Measurements from ENCODE around the gene KIRREL3.

The KIRREL3 gene

DNA sequence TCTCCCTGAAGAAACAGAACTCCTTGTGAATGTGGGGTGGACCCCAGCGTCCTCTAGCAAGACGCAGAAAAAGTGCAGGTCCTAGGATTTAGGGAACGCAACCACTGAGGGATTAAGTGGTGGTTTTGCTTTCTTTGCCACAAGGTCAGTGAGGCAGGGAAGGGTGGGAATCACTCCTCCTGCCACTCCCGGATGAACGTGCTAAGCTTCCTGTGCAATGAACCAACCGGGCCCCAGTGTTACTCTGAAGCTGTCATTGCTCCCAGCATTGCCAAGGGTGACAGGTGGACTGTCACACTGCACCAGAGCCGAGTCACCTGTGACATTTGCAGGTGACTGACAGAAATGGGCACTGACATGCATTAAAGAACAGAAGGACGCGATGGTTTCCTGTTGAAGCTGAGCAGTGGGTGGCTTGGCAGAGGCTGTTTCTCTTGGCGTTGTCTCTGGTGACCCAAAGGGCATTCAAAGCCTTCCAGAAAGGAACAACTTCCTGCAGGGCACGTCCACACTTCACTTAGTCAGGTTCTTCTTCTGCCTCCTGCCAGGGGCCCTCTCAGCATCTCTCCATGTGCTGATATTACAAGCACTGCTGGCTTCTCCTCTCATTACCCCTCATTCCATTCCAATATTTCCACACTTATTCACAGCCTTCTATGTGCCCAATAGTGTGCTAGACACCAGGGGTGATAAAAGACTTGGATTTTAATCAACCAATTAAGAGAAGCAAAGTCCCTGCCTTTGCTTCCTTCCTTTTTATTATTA is 9.7 kb downstream of the KIRREL3 start:
- FAIRE-seq: no peak
- TF ChIP-seq POLR2A (IDR thresholded peaks at IDR 0.05; ENCODE audit: low read depth, low read length): no peak
- DNase-seq (ENCODE audit: insufficient read length, low spot score): no peak

DNA sequence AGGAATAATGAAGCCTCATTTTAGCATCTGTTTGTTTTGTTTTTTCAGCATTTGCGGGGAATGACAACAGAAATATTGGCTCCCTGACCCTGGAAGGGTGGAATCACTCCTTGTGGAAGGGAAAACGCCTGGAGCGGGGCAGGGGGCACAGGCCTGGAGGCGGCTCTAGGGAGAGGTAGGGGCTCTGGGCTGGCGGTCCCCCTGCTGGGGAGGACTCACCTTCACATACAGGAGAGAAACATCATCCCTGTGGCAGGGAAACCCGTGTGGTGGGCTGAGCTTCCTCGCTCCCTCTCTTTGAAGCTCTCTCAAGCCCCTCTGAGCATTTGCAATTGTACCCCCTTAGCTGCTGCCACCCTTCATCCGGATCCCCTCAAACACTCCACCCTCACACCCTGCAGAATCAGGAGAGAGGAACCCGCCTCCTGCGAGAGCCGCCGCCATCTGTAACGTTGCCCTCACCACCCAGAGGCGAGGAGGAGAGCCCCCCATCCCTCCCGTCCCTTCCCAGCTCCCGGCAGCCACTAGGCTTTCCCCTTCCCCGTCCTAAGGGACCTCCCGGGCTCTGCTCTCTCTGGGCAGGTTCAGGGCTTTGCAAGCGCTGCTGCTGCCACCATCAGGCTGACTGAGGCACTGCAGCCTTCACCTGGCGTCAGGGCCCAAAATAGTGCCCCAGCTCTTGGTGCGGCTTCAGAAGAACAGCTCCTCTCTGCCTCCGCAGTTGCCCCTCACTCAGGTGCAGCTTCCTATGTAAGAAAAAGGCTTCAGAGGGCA is 10.4 kb downstream of the KIRREL3 start:
- no peak for TF ChIP-seq POLR2A (IDR thresholded peaks at IDR 0.05; ENCODE audit: low read depth, low read length)
- FAIRE-seq (no peak), DNase-seq (ENCODE audit: insufficient read length, low spot score) (no peak)

DNA sequence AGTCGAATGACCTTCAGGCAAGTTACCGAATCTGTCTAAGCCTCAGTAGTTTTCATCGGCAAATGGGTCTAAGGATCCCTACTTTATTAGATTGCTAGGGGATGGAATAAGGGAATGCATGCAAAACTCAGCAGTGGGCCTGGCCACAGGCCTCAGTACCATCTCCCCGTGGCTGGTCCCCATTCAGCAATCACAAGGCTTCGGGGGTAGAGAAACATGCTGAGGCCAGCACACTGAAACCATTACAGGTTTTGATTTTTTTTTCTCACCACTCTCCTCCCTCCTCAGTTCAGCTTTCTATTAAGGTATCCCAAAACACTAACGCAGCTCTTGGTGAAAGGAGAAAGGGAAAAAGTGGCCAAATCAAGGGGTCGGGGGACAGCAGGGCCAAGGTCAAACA is 11.9 kb downstream of the KIRREL3 start:
- no peak for DNase-seq (ENCODE audit: insufficient read length, low spot score)
- FAIRE-seq: no peak
- TF ChIP-seq POLR2A (IDR thresholded peaks at IDR 0.05; ENCODE audit: low read depth, low read length): no peak

DNA sequence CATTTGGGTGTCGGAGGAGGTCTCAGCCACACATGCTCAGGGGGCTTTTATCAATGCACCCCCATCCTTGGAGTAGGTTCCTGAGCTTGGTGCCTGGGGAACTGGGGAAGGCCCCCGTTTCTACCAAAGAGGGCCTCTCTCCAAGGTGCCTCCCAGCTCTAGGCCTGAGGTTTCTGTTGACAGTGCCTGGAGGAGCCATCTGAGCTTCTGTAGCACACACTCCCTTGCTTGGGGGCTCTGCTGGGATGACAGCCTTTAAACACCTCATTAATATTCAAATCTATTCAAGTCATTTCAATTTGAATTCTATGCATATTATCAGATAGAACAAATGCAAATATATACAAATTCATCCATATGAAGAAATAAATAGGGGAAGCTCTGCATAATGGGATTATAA is 18.9 kb downstream of the KIRREL3 start:
- no peak for FAIRE-seq
- no peak for DNase-seq (ENCODE audit: insufficient read length, low spot score)
- no peak for TF ChIP-seq POLR2A (IDR thresholded peaks at IDR 0.05; ENCODE audit: low read depth, low read length)

DNA sequence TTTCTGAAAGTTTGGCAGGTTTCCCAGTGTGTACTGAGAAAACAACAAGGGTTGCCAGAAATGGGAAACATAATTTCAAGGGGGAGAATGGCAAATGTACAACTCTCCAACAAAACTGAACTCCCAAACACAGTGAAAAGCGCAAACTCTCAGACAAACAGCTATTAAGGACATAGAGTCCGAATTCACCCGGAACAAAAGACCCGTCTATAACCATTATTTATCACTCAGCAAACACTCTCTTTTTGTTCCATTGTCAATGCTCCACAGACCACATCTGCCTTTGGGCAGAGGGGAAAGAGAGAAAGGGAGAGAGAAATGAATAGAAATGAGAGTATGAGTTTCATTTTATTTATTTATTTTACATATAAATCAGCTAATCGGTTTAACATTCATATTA is 21.7 kb downstream of the KIRREL3 start:
- no peak for DNase-seq (ENCODE audit: insufficient read length, low spot score)
- TF ChIP-seq POLR2A (IDR thresholded peaks at IDR 0.05; ENCODE audit: low read depth, low read length): no peak
- FAIRE-seq: no peak

DNA sequence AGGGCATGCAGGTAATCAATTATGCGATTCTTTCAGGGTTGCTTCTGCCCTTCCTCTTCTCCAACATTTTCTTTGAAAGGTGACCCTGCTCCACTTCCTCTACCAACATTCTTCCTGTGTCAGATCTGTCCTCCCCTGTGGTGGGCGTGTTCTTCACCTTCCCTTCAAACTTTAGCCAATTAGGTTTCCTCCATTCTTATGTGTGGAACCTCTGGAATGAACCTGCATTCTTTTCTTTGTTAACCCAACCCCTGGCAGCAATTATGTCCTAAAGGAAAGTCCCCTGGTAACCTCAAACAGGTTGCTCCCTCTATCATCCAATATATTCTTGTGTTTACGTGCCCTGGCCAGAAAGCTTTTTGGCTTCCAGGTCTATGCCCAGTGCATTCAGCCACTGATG is 22.4 kb downstream of the KIRREL3 start:
- TF ChIP-seq POLR2A (IDR thresholded peaks at IDR 0.05; ENCODE audit: low read depth, low read length): no peak
- DNase-seq (ENCODE audit: insufficient read length, low spot score): no peak
- FAIRE-seq: no peak

DNA sequence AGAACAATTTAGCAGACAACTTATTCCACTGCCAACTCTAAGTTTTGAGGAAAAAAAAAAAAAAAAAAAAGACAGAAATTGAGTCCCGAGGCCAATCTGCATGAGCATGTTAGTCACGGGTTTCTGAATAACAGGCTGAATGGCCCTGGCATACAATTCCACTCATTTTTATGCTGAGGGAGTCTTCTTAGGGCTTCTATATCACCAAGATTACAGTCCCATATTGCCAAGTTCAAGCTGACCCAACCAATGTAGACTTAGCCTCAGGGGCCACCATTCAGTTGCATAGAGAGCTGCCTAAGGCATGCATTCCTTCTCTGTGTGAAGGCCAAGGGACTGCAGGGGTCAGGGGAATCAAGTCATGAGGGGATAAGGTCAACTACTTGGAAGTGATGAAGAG is 27.5 kb downstream of the KIRREL3 start:
- no peak for FAIRE-seq
- TF ChIP-seq POLR2A (IDR thresholded peaks at IDR 0.05; ENCODE audit: low read depth, low read length): no peak
- DNase-seq (ENCODE audit: insufficient read length, low spot score): no peak

DNA sequence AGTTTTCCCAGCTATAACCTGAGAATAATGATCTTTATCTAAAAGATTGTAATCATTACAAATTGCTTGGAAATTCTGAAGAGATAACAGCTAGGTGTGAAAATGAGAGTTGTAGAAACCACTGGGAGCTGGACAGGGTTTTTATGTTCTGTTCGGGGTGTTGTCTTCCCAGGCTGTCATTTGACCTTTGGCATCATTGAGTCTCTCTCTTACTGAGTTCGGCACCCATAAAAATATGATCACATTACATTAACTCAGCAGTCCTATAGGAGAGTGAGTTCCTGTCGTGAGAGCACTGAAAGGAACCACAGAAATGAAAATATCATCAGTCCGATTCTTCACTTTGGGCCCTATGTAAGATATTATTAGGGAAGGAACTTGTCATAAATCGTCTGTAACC is 29.3 kb downstream of the KIRREL3 start:
- DNase-seq (ENCODE audit: insufficient read length, low spot score) (no peak), FAIRE-seq (no peak)
- no peak for TF ChIP-seq POLR2A (IDR thresholded peaks at IDR 0.05; ENCODE audit: low read depth, low read length)

DNA sequence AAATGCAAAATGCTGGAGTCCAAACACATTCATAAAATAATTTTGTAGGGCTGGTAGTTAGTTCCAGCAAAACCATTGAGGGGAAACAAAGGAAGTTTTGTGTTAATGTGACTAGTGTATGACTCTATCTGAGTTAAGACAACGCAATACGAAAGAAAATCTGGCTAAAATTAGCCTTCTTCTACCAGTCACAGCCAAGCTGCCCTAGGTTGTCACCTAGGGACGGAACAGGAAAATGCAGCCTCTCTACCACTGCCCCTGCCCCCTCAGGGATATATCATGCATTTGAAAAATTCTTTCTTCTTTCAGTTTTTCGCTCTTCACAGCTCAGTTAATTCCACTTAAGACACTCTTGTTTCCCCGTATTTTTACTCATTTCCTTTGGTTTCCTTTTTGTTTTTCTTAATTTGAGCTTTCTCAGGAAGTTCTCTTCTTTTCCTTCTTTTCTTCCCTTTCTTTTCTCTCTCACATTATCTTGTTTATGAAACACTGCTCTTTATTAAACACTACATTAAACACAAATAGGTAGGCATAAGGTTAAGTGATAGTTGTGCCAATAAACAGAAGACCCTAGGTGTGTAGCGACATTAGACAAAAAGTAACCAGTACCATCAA is 30.6 kb downstream of the KIRREL3 start:
- peak; percentile 78 for FAIRE-seq
- no peak for DNase-seq (ENCODE audit: insufficient read length, low spot score)
- no peak for TF ChIP-seq POLR2A (IDR thresholded peaks at IDR 0.05; ENCODE audit: low read depth, low read length)

DNA sequence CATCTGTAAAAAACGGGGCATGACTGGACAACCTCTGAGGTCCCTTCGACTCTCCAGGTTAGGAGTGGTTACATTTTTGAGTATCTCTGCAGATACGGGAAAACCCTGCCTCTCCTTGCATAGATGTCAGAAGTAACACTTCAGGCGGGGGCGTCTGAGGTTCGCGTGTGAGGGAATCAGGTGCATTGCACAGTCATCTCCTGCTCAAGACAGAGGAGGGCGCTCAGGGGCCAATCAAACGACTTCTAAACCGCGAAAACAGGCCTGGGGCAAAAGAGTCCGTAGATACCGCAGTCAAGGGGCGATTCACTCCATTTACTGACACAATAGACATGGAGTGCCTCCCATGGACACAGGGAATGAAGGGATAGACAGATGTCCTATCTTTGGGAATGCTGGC is 31.7 kb downstream of the KIRREL3 start:
- FAIRE-seq (no peak), DNase-seq (ENCODE audit: insufficient read length, low spot score) (no peak)
- TF ChIP-seq POLR2A (IDR thresholded peaks at IDR 0.05; ENCODE audit: low read depth, low read length): no peak

DNA sequence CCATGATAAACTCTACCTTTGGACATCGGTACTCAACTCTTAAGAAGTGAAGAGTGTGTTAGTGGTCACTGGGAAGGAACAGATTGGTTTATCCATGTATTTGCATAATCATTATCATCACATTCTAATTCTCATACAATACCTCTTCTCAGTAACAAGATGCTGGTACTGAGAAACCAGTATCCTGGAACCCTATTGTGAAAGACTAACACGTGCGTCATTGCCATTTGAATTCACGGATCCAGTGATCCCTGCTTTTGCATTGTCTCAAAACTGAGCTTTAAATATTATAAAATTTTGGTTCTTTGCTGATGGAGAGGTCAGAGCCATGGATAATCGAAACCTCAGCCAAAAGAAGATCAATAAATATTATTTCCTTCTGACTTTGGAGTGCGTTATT is 35.2 kb downstream of the KIRREL3 start:
- FAIRE-seq: no peak
- no peak for TF ChIP-seq POLR2A (IDR thresholded peaks at IDR 0.05; ENCODE audit: low read depth, low read length)
- no peak for DNase-seq (ENCODE audit: insufficient read length, low spot score)

DNA sequence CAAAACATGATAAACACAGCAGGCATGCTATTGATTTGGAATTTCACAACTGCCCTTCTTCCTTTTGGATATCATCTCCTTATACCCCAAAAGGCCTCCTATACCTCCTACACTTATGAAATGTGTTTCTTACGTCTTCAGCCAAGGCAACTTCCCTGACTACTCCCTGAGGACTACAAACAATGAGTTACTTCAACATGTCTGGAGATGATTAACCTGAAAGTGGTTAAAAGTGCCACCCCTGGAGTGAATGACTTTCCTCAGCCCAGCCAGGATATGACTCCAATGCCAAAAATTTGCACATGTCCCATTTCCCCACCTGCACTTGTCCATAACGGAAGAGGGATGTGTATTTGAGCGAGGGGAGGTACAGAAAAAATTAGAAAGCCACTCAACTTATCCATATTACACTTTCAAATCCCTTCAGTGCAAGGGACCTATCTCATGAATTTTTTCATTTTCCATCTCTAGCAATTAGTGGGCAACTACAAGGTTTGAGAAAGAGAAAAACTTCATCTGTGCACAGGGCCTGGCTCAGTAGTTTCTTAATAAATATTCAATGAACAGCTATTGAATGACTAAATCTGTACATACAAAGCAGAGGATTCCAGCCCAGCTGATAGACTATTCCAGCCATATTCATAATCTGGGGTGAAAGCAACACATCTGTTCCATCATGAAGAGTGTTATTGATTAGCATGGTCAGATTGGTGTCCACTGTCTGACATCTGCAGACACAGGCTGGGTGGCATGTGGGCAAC is 36.8 kb downstream of the KIRREL3 start:
- FAIRE-seq: peak; percentile 89
- peak; percentile 16 for DNase-seq (ENCODE audit: insufficient read length, low spot score)
- TF ChIP-seq POLR2A (IDR thresholded peaks at IDR 0.05; ENCODE audit: low read depth, low read length): no peak

DNA sequence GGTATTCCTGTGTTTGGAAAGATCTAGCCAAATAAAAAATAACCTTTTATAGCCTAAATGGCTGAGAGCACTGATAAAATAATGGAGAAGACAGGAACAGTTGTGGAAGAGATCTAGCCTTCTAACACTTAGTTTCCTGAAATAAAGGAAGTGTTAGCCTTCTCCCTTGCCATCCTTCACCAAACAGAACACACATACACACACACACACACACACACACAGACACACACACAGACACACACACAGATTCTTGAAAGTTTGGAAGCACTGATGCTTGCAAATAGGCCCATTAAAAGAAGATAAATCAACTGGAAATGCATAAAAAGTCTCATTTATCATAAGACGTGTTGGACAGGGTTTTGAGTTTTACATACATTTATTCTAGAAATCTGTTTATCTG is 37.5 kb downstream of the KIRREL3 start:
- no peak for DNase-seq (ENCODE audit: insufficient read length, low spot score)
- FAIRE-seq: no peak
- TF ChIP-seq POLR2A (IDR thresholded peaks at IDR 0.05; ENCODE audit: low read depth, low read length): no peak

DNA sequence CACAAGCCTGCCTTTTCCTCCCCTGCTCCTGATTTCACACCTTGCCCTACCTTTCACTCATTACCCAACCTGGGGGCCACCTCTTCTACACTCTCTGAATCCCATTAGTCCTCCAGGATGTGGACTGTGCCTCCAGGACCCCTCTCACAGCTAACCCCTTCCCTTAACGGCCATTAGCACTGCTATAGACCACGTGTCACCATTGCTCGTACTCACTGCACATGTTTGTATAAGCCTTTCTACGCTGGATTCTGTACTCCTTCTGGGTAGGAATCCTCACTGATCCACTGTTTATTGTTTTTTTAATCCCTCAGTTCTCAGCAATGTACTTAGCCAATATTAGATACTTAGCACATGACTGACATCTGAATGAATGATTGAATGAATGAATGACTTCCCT is 40.9 kb downstream of the KIRREL3 start:
- TF ChIP-seq POLR2A (IDR thresholded peaks at IDR 0.05; ENCODE audit: low read depth, low read length): no peak
- FAIRE-seq: no peak
- no peak for DNase-seq (ENCODE audit: insufficient read length, low spot score)
